Fibroblast of the conjunctiva (primary cell): ENCODE results near the gene RALGPS1.

Experiments used
- DNase-seq: peaks from one replicate; pipeline ENCODE4 v3.0.0-alpha.2; 2010; ENCODE audit warnings: low read depth

Gene RALGPS1

DNA sequence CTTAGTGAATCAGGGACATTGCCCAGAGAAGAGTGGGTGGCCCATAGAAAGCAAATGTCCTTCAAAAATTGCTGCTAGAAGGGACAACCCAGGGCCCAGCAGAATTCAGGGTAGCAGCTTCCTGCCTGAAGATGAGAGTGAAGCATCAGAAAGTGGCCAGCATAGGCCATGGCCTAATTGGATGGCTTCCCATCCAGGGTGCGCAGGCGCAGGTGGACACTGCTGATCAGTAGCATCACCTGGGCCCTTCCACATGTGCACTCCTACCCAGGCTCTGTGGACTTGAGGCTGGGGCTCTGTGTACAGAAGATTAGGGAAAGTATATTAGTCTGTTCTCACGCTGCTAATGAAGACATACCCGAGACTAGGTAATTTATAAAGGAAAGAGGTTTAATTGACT, 291.4 kb downstream of the RALGPS1 start:
- no peak for DNase-seq

DNA sequence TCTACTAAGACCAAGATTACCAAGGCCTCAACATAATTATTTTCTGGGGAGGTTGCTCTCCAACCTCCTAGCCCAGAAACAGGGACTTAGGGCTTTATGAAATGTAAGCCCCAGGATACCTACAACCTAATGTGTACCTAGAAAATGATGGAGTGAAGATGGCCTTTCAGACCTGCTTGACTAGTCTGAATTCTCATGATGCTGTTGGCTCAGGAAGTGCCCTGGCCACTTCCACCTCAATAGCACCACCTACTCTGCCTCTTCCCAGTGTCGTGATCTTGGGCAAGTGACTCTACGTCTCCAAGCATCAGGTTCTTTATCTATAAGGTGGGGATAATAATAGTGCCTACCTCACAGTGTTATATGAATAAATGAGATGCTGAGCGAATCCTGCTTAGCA, 292.1 kb downstream of the RALGPS1 start:
- no peak for DNase-seq

DNA sequence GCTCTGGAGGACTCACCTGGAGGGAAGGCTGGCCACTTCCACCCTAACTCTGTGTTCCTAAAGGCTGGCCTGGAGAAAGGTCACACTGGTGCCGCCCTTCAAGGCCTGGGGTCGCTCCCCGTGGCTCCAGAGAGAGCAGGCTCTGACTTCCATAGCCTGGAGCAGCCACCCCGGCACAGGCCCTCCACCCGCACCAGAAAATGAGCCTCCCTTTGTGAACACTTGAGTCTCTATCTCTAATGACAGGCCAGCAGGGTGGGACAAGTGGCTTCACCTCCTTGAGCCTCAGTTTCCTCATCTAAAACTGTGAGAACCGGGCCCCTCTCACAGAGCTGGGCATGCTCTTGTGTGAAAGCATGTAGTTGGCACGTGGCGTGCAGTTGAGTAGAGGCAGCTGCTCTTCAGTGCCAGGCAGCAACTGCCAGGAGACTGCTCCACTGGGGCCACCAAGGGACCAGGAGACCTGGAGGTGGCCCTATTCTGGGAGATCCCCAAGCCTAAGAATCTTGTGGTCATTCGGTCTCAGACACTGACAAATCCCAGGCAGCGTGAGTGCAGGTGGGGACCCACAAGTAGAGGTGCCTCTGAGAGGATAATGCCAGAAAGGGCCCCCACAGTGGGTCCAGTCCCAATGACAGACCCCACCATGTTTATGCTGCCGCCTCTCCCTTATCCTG, 293.3 kb downstream of the RALGPS1 start:
- DNase-seq, result no peak

DNA sequence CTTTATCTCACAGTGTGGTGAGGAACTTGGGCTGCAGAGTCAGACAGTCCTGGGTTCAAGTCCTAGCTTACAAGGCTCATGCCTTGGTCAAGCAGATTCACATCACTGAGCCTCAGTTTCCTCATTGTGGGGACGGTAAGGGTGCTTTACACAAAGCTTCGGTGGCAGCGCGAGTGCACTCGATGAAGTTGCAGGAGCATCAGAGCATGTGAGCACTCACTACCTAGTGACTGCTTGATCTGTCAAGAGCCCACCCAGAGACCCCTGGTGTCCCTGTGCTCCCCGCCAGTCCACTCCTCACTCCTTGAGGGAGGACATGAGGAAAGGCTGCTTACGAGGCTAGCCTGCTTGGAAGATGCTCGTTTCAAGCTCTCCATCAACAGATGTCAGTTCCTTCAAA, 293.8 kb downstream of the RALGPS1 start:
- DNase-seq, result no peak

DNA sequence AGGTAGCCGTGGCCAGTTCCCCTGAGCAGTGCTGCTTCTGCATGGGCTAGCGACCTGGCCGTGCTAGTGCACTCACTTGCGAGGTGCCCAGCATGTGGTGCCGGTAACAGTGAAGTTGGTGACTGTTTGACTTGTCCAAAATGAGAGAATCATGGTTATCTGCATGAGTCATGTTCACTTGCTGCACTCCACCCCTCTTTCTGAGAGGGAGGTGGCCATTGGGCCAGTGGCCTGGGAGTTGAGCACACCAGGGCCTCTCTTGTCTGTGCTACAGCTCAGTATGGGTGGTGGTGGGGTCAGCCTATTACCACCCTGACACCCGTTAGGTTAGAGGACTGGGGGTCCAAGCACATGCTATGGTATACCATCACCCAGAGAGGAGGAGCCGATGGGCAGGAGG, 294.6 kb downstream of the RALGPS1 start:
- no peak for DNase-seq

DNA sequence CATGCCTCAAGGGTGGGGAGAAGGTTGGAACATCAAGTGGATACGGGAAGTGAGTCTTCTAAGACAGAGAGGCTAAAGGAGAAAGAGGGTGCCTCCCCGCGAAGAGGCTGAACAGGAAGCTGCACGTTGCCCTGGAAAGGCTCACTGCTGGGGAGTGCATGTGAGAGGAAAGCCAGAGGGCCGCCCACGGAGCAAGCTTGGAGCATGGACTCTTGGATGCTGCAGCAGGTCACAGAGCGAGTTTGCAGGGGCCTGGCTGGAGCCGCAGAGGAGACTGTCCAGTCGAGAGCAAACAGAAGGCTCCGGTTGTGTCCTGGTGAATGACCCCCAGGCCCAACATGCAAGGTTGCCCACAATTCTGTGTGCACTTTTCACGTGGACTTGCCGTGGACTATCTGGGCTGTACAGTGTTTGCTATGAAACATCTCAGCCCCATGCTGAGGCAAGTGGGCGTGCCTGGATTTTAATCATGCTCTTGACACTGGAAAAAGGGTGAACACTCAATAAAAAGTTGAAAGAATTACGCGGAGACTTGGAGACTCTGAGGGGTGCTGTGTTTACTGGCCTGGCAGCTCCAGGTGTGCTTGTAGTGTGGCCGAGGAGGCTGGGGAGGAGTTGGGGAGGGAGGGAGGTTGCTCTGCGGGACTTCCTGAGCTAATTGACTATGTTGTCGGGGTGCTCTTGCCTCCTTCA, 295.5 kb downstream of the RALGPS1 start:
- DNase-seq, result no peak

DNA sequence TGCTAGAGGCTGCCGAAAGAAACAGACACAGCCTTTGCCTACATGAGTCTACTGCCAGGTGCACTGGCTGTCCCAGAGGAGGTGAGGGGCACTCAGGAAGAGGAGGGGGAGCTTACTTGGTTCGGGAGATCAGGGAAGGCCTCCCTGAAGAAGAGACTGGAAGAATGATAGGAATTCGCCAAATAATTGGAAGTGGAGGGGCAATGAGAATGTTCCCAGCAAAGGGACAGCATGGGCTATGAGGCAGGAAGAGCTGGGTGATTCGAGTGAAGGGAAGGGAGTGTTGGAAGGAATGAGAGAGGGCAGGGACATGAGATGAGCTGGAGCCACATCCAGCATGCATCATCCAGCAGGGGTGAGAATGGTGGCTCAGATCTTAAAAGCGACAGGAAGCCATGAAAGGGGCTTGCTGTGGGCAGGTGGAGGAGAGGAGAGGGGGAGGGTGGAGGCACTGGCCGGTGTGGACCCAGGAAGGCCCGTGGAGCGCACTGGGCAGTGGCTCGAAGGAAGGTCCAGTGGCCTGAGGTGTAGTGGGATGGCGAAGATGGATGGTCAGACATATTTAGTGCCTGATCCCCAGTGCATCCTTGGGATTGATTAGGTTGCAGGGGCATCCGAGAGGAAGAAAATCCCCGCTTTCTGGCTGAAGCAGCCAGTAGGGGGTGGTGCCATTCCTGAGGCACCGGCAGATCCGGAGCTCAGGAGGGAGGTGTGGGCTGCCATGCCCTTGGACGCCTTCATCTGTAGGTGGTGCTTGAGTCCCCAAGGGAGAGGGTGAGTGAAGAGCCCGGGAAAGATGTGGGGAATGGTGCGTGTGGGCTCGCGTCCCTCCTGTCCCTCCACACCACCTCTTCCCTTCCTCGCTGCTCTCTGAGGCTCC, 296.5 kb downstream of the RALGPS1 start:
- DNase-seq, result no peak

DNA sequence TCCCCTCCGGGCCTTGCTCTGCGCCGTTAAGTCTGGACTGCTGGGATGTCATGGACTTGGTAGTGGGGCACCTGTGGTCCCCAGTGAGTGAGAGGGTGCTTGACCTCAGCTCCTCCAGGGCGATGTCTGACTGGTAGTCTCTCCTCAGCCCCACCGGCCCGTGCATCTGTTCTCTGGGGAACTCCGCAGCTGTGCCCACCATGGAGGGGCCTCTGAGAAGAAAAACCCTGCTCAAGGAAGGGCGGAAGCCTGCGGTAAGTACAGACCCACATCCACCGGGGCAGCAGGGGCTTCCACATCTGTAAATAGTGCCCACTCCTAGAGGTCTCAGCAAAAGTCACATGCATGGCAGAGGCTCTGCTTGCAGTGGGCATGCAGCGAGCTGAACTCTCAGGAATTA, 297.4 kb downstream of the RALGPS1 start:
- DNase-seq, result no peak

DNA sequence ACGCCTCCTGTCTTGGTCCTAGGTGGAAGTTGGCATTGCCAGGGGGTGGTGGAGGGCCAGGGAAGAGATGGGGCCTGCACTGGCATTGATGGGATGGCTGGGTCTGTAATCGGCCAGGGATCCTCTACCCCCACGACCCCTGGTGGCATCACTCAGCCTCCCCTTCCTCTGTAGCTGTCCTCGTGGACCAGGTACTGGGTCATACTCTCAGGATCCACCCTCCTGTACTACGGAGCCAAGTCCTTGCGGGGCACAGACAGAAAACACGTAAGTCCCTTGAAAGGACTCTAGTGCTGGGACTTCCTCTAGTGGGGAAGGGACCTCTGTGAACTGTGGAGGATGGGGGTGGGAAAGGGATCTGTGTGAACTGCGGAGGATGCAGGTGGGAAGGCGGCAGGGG, 297.9 kb downstream of the RALGPS1 start:
- DNase-seq, result no peak

DNA sequence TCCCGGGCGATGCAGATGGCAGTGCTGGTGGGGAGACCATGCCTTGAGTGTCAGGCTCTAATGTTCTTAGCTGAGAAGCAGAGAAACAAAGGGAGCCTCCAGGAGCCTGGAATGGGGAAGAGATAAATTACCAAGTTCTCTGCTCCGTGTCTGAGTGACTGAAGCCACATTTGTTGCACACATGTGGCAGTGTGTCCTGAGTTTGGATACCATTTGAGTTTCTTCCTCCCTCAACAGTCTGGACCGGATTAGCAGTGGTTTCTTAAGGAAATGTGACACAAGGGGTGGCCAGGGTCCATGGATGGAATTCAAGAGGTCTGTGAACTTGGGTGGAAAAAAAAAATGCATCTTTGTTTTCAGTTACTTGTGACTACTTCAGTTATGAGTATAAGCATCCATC, 299.3 kb downstream of the RALGPS1 start:
- DNase-seq, result no peak

DNA sequence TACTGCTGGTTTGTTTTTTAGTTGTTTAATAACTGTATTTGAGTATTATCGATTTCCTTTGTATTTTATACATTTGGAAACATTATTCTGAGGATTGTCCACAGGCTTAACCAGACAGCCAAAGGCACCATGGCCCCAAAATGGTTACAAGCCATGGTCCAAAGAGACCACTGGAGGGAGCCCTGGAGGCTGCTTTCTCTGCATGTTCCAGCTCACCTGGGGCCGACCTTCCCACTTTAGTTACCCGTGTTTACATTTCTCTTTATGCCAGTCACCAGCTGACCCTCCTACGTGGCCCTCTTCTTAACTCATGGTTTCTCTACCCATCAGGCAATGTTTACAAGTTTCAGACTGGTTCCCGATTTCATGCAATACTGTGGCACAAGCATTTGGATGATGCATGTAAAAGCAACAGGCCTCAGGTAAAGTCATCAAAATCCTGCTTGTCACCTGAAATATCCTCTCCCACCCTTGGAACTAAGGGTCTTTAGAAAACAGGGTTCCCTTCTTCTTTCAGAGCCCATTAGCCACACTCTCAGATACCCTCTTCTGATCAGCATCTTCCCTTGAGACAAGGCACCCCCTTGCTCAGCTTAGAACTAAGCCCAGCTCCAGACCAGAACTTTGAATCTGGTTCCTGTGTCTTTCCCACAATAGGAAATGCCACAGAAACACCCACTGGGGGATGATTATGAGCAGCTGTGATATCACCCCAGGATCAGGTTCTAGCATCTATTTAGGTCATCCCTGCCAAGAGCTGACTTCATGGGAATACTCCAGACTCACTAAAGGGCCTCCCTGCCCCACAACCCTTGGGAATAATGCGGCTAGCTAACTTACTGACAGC, 300.1 kb downstream of the RALGPS1 start:
- no peak for DNase-seq

DNA sequence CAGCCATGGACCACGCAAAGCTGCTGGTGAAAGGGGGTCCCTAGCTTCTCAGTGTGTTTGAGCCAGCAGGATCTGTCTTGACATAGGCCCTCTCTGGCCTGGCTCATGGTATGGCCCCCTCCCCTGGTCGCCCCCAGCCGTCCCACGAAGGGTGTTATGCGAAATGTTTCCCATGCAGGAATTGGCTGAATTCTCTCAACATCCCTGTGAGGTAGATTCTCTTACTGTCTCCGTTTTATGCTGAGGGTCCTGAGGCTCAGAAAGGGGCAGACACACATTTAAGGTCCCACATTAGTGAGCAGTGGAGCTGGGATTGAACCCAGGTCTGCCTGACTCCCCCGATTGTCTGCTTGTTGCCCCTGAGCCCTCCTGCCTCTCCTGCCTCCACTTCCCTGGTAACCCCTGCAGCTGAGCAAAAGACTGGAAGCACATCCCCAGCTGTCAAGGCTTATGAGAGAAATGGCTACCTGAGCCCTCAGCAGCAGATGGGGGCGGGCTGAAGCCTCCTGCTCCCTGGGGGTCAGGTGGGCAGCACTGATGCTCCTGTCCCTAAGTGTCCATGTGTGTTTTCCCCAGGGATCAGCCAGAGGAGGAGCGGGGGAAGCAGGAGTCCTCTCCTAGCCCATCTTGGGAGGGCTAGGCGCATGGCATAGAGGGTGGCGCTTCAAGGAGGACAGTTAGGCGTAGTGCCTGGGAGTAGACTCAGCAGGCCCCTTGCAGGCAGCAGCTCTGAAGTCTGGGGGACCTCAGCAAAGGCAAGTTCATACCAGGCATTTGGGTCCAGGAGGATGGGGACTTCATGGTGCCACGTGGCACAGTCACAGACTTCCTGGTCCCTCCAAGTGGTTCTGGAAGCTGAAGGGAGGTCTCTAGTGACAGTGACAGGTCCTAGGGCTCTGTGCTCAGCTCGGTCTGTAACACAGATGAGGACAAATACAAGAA, 301.0 kb downstream of the RALGPS1 start:
- DNase-seq, result no peak

DNA sequence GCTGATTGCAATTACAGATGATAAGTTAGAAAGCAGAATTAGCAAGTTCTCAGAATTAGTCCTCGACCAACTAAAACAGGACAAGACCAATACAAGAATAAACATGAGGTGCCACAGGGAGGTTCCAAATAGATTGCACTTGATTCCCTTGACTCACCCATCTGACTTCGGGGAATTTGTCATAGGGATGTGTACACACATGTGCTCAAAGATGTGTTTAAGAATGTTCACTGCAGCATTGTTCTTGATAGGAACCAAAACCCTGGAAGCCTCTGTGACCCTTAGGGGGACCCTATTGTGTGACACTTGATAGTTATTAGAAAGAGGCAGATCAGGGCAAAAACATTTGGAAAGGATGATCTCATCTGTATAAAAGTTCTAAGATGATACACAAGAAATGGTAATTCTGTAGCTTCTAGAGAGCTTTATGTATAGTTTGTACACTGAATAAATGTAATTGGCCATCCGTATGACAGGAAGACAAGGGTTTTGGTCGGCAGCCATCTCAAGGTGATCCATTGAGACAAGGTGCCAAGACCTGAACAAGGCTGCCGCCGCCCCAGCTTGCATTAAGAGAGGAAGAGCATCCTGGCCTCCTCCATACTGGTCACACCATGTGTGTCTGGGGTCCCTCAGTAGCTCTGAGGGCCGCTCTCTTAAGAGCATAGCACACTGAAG, 301.8 kb downstream of the RALGPS1 start:
- no peak for DNase-seq

DNA sequence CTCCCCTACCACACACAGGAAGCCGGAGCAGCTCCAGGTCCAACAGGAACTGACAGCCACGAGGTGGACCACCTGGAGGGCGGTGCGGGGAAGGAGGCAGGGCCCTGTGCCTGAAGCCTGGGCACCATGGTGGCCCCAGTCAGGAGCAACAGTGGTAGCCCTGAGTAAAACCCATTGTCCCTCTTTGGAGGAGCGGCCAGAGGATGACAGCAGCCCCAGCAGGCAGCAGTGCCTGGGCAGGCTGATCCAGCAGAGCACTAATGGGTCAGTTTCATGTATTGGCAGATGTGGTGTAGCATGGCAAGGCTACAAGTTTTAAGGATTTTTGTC, 302.3 kb downstream of the RALGPS1 start:
- no peak for DNase-seq

DNA sequence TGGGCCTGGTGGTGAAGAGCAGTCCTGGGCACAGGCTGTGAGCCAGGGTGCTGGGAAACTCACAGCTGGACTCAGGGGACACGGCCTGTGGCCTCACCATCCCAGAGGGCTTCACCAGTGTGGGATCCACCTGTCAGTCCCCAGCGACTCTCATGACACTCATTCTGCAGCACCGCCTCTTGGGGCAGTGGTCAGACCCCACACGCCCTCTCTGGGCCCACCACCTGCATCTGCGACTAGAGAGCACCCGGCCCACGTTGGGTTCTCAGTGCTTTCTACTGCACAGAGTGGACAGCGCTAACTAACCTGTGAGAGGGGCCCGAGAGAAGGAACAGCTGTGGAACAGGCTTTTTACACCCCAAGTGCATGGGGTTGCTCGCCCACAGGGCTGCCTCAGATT, 304.2 kb downstream of the RALGPS1 start:
- no peak for DNase-seq

DNA sequence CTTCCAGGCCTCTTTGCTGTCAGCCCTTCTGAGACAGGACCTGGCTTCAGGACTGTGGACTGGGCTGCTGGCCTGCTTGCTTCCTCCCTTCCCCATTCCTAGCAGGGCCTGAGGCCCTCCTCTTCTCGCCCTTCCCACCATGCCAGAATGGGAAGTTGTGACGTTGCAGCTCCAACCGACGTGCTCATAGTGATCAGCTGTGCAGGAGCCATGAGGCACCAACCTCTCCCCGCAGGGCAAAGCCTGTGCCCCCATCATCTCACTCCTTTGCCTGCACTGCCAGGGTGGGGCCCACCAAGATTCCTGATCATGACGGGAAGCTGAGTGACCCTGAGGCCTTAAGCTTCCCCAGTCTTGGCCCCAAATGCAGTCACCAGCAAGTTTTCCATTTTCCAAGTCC, 304.9 kb downstream of the RALGPS1 start:
- no peak for DNase-seq

DNA sequence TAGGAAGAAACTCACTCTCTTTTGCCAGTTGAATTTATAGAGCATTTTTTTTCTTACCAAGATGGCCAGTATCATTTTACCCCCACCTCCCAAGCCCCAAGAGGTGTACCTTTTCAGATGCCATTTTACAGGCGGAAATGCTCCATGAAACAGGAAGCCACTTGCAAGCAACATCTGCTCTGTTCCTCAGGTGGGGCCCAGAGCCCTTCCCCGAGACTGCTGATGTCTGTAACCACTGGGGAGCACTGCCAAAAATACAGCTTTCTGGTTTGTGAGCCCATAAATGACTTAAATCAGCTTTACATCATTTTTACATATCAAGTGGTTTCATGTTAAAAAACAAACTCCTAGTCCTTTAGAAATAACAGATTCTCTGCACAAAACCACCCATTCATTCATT, 307.1 kb downstream of the RALGPS1 start:
- no peak for DNase-seq

DNA sequence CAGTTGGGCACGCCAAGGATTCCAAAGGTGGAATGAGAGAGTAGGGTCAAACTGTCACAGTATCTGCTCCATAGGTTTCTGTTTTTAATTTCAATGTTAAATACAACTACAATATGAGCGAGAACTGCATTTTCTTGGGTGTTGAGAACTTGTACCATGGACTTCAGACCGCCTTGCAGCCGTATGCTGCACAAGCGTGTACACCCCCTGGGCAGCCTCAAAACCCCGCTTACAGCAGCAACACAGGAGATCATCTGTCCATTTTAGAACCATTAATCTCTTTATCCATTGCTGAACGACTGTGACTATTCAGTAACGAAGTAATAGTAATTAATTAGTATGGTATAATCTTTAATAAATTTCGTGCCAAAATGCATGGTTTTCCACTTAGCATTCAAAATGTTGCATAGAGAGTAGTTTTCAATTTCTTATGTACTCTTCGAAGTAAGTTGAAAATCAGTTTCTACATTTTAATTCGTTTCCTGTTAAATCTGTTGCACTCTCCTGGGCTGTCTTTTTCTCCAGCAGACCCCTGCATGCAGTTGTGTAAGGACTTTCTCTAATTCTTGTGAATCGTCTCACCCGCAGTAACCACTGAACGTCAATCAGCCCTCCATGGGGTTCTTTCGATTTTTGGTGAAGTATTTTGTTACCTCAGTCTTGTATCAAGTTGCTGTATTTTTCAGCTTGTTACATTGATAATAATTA, 308.0 kb downstream of the RALGPS1 start:
- DNase-seq, result no peak

DNA sequence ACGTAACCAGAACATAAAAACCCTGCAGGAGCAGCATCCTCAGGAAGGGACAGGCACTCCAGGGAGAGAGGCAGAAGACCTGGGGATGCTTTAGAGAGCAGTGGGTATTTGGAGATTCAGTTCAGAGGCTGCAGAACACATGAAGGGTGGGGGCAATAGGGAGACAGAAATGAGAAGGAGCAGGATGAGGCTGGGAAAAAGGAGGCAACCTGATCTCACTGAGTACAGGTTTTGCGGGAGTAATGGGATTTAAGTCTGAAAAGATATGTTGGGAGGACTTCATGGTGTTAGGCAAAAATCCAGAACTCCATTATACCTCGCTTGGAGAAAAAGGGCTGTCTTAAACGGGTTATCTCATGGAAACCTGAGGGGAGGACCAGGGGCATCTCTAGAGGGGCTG, 308.7 kb downstream of the RALGPS1 start:
- no peak for DNase-seq

DNA sequence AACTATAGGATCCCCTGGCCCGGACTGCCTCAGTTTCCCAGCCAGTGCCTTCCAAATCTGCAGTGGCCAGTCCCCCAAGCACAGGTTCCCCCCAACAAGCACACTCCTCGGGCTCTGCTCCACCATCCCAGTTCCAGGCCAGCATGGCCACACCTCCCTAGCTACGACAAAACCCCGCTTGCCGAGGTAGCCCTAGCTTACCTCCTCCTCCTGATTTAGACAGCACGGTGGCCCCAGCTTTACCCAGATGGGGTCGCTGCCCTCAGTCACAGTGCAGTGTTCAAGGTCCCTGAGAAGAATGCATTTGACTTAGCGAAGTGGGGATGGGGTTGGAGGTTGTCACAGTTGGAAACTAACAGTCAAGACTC, 309.2 kb downstream of the RALGPS1 start:
- DNase-seq, result no peak
